DOHH2 (cell line): ENCODE results near the gene COL23A1.

ENCODE experiments used
- H3F3A ChIP-seq: fragments of 200-600 bp; sonication (generic), shearing (Covaris generic); 2 replicates; pipeline ENCODE4 v1.6.0; 2016; ENCODE audit warnings: antibody characterized with exemption, mild to moderate bottlenecking; ENCODE audit not compliant: control insufficient read depth, insufficient read depth
- H3K27ac ChIP-seq: fragments of 200-600 bp; sonication (generic); 2 replicates; pipeline ENCODE4 v1.5.1; 2014; ENCODE audit warnings: low read depth, mild to moderate bottlenecking, low read length, moderate library complexity
- H3K27me3 ChIP-seq: fragments of 200-600 bp; sonication (generic); 2 replicates; pipeline ENCODE4 v1.6.1; 2014; ENCODE audit warnings: mild to moderate bottlenecking, low read length, mixed read lengths; ENCODE audit not compliant: control insufficient read depth
- H3K36me3 ChIP-seq: fragments of 200-600 bp; sonication (generic); 2 replicates; pipeline ENCODE4 v1.6.1; 2014; ENCODE audit warnings: mild to moderate bottlenecking, low read length, moderate library complexity, mixed read lengths; ENCODE audit not compliant: control insufficient read depth
- H3K4me1 ChIP-seq: fragments of 200-600 bp; sonication (generic); 2 replicates; pipeline ENCODE4 v1.6.1; 2014; ENCODE audit warnings: mild to moderate bottlenecking, low read length, mixed read lengths; ENCODE audit not compliant: control insufficient read depth
- H3K4me2 ChIP-seq: fragments of 200-600 bp; sonication (generic); 2 replicates; pipeline ENCODE4 v1.6.0; 2014; ENCODE audit warnings: mild to moderate bottlenecking, low read length, moderate library complexity
- H3K4me3 ChIP-seq: fragments of 200-600 bp; sonication (generic); 2 replicates; pipeline ENCODE4 v1.5.1; 2014; ENCODE audit warnings: mild to moderate bottlenecking, low read length, mixed read lengths
- H3K79me2 ChIP-seq: fragments of 200-600 bp; sonication (generic); 2 replicates; pipeline ENCODE4 v1.6.1; 2014; ENCODE audit warnings: mild to moderate bottlenecking, low read length, mixed read lengths; ENCODE audit not compliant: control insufficient read depth
- H3K9me2 ChIP-seq: fragments of 200-600 bp; sonication (generic); replicated peaks from 2 replicates; pipeline ENCODE4 v1.6.1; 2014; ENCODE audit warnings: mild to moderate bottlenecking, low read length, mixed read lengths; ENCODE audit not compliant: control insufficient read depth
- H3K9me3 ChIP-seq: fragments of 200-600 bp; sonication (generic); 2 replicates; pipeline ENCODE4 v1.6.1; 2014; ENCODE audit warnings: antibody characterized with exemption, low read length, mixed read lengths; ENCODE audit not compliant: control insufficient read depth, insufficient read depth
- H4K20me1 ChIP-seq: fragments of 200-600 bp; sonication (generic); 2 replicates; pipeline ENCODE4 v1.6.0; 2014; ENCODE audit warnings: low read depth, mild to moderate bottlenecking, antibody characterized with exemption, low read length, moderate library complexity; ENCODE audit not compliant: control insufficient read depth, insufficient read depth
- EZH2phosphoT487 ChIP-seq: fragments of 200-600 bp; sonication (generic); IDR thresholded peaks from 2 replicates; pipeline ENCODE4 v1.6.1; 2017; ENCODE audit warnings: borderline replicate concordance, mild to moderate bottlenecking, antibody characterized with exemption, low read length, moderate library complexity, mixed read lengths
- TF ChIP-seq, protein P1 (sequence below): fragments of 200-600 bp; sonication (generic); IDR thresholded peaks from one replicate; pipeline ENCODE4 v1.5.1; 2014; ENCODE audit warnings: antibody characterized with exemption, mild to moderate bottlenecking, low read depth, low read length; ENCODE audit not compliant: poor library complexity, severe bottlenecking

The COL23A1 gene

DNA sequence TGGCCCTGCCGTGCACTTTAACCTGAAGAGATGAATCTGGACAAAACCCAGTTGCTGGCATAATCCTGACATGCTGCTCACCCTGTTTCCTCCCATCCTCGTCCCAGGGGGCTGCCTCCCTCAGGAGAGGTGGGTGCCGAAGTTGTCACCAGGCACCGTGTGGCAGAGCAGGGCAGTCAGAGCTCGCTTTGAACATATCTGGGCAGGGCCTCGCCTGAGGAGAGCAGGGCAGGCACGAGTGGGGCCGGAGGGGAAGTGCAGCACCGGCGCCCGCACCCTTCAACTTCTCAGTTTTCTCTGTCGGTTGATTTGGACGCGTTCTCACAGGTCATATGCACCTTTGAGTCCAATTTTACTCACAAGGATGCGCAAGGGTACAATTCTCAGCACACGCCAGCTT, 216.5 kb downstream of the COL23A1 start:
- TF ChIP-seq, protein P1, sequence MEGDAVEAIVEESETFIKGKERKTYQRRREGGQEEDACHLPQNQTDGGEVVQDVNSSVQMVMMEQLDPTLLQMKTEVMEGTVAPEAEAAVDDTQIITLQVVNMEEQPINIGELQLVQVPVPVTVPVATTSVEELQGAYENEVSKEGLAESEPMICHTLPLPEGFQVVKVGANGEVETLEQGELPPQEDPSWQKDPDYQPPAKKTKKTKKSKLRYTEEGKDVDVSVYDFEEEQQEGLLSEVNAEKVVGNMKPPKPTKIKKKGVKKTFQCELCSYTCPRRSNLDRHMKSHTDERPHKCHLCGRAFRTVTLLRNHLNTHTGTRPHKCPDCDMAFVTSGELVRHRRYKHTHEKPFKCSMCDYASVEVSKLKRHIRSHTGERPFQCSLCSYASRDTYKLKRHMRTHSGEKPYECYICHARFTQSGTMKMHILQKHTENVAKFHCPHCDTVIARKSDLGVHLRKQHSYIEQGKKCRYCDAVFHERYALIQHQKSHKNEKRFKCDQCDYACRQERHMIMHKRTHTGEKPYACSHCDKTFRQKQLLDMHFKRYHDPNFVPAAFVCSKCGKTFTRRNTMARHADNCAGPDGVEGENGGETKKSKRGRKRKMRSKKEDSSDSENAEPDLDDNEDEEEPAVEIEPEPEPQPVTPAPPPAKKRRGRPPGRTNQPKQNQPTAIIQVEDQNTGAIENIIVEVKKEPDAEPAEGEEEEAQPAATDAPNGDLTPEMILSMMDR = no peak
- TF ChIP-seq EZH2phosphoT487 = no peak
- H3K9me3 ChIP-seq = no peaks in the 10 kb centered on the region; the same call in 1 of the 2 replicates
- no peaks in the 10 kb centered on the region for H4K20me1 ChIP-seq
- H3K9me2 ChIP-seq = no peaks in the 10 kb centered on the region
- H3K4me2 ChIP-seq = no peak overlapping the region
- H3K4me1 ChIP-seq = no peaks in the 10 kb centered on the region
- H3F3A ChIP-seq = no peaks in the 10 kb centered on the region
- no peaks in the 10 kb centered on the region for H3K79me2 ChIP-seq
- H3K27ac ChIP-seq = no peak overlapping the region
- no peak overlapping the region for H3K4me3 ChIP-seq
- no peaks in the 10 kb centered on the region for H3K27me3 ChIP-seq
- H3K36me3 ChIP-seq = no peaks in the 10 kb centered on the region

DNA sequence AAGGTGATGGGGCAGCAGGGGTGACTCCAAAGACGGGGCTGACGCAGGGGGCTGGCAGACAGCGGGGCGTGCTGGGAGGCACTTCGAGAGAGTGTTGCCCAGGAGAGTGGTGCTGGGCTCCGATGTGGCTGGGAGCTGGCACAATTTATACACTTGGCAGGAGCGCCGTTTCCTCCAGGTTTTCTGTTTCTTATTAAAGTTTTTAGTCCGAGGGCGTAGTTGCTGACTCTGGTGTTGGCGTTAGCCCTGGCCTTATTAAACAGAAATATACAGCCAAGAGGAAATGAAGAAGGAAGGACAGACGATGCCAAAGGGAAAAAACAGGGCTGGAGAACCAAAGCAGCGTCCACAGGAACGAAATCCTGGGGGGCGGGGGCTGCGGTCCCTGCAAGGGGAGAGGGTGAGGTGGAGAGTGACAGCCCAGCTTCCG, 218.0 kb downstream of the COL23A1 start:
- Histone ChIP-seq H3F3A (no peaks in the 10 kb centered on the region), H3K79me2 (no peaks in the 10 kb centered on the region), H3K9me3 (no peaks in the 10 kb centered on the region; the same call in 1 of the 2 replicates), H3K4me1 (no peaks in the 10 kb centered on the region), H3K27me3 (no peaks in the 10 kb centered on the region), H3K9me2 (no peaks in the 10 kb centered on the region), H3K4me2 (no peak overlapping the region), H4K20me1 (no peaks in the 10 kb centered on the region), H3K4me3 (no peak overlapping the region), H3K36me3 (no peaks in the 10 kb centered on the region), H3K27ac (no peak overlapping the region)
- TF ChIP-seq, protein P1 = no peak
- no peak for TF ChIP-seq EZH2phosphoT487

DNA sequence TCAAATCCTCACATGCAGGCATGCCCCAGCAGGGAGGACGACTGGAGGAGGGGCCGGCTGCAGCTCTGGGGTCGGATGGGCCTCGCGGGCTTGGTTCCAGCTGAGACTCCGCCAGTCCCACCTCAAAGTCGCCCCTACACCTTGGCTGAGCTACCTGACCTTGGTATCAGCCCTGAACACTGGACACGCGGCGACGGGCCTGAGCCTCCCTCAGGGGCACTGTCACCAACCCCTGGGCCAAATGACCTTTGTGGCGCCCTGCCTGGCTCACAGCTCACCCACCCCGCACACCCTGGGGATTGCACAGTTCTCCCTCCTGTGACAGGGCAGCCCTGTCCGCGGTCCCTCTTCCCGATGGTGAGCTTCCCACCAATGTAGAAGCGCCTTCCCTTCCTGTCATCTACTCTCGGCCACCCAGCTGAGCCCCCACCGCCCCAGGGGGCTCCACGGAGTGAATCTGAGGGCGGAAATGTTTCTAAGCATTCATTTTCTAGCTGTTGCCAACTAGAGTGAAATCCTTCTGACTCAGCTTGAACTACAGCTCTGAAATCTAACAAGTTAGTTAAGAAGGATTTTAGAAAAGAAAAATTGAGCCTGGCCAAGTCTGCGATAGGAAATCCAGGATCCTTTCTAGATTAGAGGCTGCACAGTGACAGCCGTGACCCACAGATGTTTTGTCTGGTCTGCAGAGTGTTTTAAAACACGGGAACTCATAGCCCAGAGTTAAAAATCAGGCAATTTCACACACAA, 218.7 kb downstream of the COL23A1 start:
- Histone ChIP-seq H3K4me3 (no peak overlapping the region), H3K27ac (no peak overlapping the region), H3K27me3 (no peaks in the 10 kb centered on the region), H3K36me3 (no peaks in the 10 kb centered on the region), H3K79me2 (no peaks in the 10 kb centered on the region), H3F3A (no peaks in the 10 kb centered on the region), H3K4me2 (no peak overlapping the region), H3K9me3 (no peaks in the 10 kb centered on the region; the same call in 1 of the 2 replicates), H4K20me1 (no peaks in the 10 kb centered on the region), H3K4me1 (no peaks in the 10 kb centered on the region), H3K9me2 (no peaks in the 10 kb centered on the region)
- TF ChIP-seq, protein P1 = no peak
- TF ChIP-seq EZH2phosphoT487 = no peak
